ENCODE data around the gene CRBN. TPM values are rescaled to one million over a fixed set of nuclear protein-coding genes. Genes with fewer than 3 reads are reported as not detected.

Gene CRBN
- total RNA-seq, 1 experiment from 2014 or later = 18.7 TPM

- Histone ChIP-seq H3K36me3 (ENCODE audit: control insufficient read depth, insufficient read depth, low read length) (peaks cover 34% of the 10 kb centered on the region), H3K4me3 (ENCODE audit: low read depth in 2 of 2, low read length in 2 of 2) (no peak overlapping the region), H3K4me1 (ENCODE audit: control insufficient read depth, insufficient read depth, low read length) (no peaks in the 10 kb centered on the region), H3K27ac (ENCODE audit: low read length) (no peak overlapping the region), H3K27me3 (ENCODE audit: control insufficient read depth, insufficient read depth, low read length) (no peaks in the 10 kb centered on the region), H3K9me3 (ENCODE audit: control insufficient read depth, insufficient read depth, low read depth, low read length) (no peaks in the 10 kb centered on the region)
- DNase-seq (ENCODE audit: low read depth, low spot score) (no peak), ATAC-seq (no peak)
- in situ Hi-C loops (cut with HindIII; ENCODE audit: low pct_unique_long_range_greater_than_20kb, low sequenced_read_pairs) = no loop called here
- no TSS peak for BruUV-seq (replicated peaks)
- CTCF ChIA-PET = no interaction called here
- intact Hi-C loops (cut with micrococcal nuclease; ENCODE audit: unreplicated experiment) = no loop called here
- POLR2A ChIA-PET = no interaction called here
- TF ChIP-seq POLR2AphosphoS5 (IDR thresholded peaks at IDR 0.05; ENCODE audit: low read depth, low read length) (no peak), SIN3A (IDR thresholded peaks at IDR 0.05; ENCODE audit: borderline replicate concordance, insufficient read depth, low read depth, low read length) (no peak), TCF7L2 (IDR thresholded peaks at IDR 0.05; ENCODE audit: low read depth, low read length) (no peak), REST (IDR thresholded peaks at IDR 0.05; ENCODE audit: insufficient read depth in 1 of 2, low read depth in 2 of 2, low read length in 1 of 2) (no peak), CTCF (IDR thresholded peaks at IDR 0.05) (no peak)
Observed at GRCh38 chr3:3141939-3142338, 37.6 kb downstream of the CRBN start.

GRCh38 chr3:3137526-3137925 lies 42.0 kb downstream of the CRBN start:
- TF ChIP-seq POLR2AphosphoS5 (IDR thresholded peaks at IDR 0.05; ENCODE audit: low read depth, low read length) (no peak), CTCF (IDR thresholded peaks at IDR 0.05) (no peak), REST (IDR thresholded peaks at IDR 0.05; ENCODE audit: insufficient read depth in 1 of 2, low read depth in 2 of 2, low read length in 1 of 2) (no peak), TCF7L2 (IDR thresholded peaks at IDR 0.05; ENCODE audit: low read depth, low read length) (no peak), SIN3A (IDR thresholded peaks at IDR 0.05; ENCODE audit: borderline replicate concordance, insufficient read depth, low read depth, low read length) (no peak)
- in situ Hi-C loops (cut with HindIII; ENCODE audit: low pct_unique_long_range_greater_than_20kb, low sequenced_read_pairs) (no loop called here), intact Hi-C loops (cut with micrococcal nuclease; ENCODE audit: unreplicated experiment) (no loop called here)
- BruUV-seq (replicated peaks) = no TSS peak
- Histone ChIP-seq H3K4me3 (ENCODE audit: low read depth in 2 of 2, low read length in 2 of 2) (no peak overlapping the region), H3K9me3 (ENCODE audit: control insufficient read depth, insufficient read depth, low read depth, low read length) (no peaks in the 10 kb centered on the region), H3K27ac (ENCODE audit: low read length) (no peak overlapping the region), H3K4me1 (ENCODE audit: control insufficient read depth, insufficient read depth, low read length) (no peaks in the 10 kb centered on the region), H3K36me3 (ENCODE audit: control insufficient read depth, insufficient read depth, low read length) (peaks cover 19% of the 10 kb centered on the region), H3K27me3 (ENCODE audit: control insufficient read depth, insufficient read depth, low read length) (no peaks in the 10 kb centered on the region)
- DNase-seq (ENCODE audit: low read depth, low spot score) = no peak
- ChIA-PET POLR2A (no interaction called here), CTCF (no interaction called here)
- no peak for ATAC-seq
